HL-60/S4 treated with phorbol 12-myristate 13-acetate at 8.2 ng/mL for 4 days and 3 days (cell line): ENCODE data around the gene GK2.

ENCODE experiments used
- in situ Hi-C: fragments of 300-500 bp; cut with MboI; formaldehyde crosslinking; loops from 2 replicates; pipeline ENCODE4 v1.15.0; 2022; ENCODE audit warnings: low sequenced_read_pairs

The GK2 gene

DNA sequence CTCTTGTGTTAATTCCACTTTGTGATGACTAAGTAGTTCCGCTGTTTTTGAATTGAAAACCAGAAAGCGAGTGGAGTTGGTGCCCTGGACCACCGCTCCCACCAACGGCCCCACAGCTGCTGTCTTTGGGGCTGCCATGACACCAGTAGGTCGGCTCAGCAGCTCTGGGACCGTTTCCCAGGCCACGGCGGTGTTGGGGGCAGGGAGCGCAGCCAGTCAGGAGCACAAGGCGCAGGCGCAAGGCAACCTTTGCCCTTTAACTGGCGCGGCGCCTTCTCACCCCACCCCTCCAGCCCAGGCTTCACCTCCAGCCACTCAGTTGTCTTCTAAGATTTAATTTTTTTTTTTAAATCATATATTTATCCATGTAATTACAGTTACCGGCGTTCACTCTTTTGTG is at the start of gene GK2:
GK2 (minus strand) TSS at position 166 of the 400 bp plus-strand sequence; CDS start at position 138, 28 bp downstream.
- in situ Hi-C loops, result no loop called here

DNA sequence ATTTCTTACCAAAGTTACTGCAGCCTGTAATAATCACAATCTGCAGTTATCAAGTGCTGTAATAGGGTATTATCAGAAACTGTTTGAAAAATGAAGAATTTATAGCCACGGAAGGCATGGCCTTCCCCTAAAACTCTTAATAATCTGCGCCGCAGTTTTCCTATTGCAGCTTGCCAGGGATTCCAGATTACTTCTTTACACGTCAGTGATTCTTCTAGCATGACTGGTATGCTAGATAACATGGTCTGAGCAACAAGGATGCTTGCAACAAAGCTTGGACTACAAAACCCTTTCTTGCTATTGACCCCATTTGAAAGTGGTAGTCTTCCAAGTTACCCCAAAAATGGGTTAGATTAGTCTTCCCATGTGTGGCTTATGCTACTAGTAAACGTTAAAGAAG is 47.2 kb upstream of the GK2 start:
- in situ Hi-C loops, result no loop called here

DNA sequence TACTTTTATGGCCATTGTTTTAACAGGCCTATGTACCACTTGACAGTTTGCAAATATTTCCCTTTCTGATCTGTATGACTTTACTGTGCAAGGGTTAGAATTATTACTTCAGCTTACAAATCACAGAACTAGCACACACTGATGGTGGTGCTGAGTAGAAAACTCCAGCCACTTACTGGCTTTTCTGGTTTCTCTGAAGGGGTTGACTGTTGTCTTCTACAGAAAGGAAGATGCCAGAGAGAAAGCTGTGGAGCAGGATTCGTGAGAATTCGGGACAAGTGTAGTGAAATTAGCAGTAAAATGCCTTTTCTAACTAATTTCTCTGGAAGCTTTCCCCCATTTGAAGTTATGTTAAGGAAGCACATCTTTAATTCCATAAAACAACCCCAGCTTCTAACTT is 46.6 kb upstream of the GK2 start:
- in situ Hi-C loops, result no loop called here

DNA sequence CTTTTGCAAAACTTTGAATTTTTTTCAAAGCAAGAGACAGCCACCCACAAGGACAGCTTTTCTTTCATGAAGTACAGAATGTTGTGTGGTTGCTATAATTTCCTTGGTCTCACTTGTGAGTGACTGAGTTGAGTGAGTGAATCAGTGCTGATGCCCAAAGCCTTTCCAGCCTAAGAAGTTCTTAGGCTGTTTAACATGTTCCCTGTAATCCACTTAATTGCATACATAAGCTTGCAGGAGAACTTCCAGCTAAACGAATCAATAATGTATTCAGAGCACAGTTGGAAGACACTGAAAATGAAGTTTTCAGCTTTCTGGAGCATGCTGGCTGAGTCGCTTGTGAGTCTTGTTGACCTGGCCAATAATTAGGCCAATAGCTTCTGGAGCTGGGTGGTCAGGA is 42.0 kb upstream of the GK2 start:
- in situ Hi-C loops, result no loop called here

DNA sequence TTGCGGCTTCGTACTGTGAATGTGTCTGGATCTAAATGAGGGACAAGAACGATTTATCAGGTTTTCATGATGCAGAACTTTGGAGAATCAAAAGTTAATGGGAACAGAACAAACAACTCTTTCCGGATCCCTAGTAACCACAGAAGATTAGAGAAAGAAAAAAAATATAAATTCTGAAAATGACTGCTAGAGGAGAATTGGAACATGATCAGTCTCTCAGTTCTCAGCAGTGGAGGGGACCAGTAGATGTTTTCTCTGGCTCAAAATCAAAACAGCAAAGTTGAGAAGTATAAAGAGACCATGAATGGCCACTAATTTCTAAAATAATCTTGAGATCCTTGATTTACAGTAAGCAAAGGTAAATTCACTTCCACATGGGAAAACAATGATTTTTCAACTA is 38.1 kb upstream of the GK2 start:
- in situ Hi-C loops, result no loop called here

DNA sequence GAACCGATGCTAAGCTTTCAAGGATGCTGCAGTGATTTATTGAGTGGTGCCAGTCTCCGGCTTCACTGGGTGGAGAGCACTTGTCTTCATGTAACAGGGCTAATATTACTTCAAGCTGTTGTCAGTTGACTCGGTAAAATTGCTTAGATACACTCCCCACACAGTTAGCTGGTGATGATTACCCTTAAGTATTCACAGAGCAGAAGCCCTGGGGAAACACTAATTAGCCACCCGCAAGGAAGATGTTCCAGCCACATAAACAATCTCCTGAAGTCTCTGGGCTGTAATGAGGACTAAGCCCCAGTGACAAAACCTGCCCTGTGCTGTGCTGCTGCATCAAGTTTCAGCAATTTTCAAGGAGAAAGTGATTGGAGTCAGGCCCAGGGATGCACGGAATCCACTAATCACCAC is 37.3 kb upstream of the GK2 start:
- in situ Hi-C loops, result no loop called here

DNA sequence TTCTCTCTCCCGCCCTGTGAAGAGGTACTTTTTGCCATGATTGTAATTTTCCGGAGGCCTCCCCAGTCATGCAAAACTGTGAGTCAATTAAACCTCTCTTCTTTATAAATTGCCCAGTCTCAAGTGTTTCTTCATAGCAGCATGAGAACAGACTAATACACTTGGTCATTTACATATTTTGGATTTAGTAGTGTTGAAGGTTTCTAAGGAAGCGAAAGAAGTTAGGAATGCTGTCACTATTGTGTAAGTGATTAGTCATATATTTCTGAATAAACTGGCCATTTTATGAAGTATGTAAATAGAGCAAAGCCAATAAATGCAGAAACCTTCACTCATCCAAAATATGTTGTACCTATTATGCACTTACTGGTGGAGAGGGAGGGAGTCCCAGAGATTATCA is 34.4 kb upstream of the GK2 start:
- in situ Hi-C loops, result no loop called here

DNA sequence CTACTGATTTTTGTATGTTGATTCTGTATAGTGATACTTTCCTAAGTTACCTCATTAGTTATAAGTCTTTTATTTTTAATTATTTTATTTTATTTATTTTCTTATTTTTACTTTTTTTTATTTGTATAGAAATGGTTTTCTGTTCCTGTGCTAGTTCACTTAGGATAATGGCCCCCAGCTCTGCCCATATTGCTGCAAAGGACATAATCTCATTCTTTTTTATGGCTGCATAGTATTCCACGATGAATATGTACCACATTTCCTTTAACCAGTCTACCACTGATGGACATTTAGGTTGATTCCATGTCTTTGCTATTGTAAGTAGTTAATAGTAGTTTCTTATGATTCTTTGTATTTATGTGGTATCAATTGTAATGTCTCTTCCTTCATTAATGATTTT is 31.5 kb upstream of the GK2 start:
- in situ Hi-C loops, result no loop called here

DNA sequence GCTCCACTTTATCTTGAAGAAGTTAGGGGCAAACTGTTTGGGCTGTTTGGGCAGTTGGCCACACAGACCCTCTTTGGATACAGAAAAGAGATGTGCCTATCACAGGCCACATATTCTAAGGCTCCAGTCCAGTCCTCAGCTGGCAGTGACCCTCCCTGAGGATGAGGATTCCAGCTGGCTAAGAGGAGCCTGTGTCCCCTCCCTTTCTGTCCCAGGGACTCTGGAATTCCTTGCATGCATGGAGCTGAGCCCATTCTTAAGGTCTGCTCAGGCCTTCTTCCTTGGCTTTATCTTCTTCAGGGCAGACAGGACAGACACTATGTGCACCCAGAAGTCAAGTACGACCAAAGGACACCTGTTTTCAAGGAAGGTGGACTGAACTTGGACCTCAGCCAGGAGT is 23.8 kb upstream of the GK2 start:
- in situ Hi-C loops, result no loop called here

DNA sequence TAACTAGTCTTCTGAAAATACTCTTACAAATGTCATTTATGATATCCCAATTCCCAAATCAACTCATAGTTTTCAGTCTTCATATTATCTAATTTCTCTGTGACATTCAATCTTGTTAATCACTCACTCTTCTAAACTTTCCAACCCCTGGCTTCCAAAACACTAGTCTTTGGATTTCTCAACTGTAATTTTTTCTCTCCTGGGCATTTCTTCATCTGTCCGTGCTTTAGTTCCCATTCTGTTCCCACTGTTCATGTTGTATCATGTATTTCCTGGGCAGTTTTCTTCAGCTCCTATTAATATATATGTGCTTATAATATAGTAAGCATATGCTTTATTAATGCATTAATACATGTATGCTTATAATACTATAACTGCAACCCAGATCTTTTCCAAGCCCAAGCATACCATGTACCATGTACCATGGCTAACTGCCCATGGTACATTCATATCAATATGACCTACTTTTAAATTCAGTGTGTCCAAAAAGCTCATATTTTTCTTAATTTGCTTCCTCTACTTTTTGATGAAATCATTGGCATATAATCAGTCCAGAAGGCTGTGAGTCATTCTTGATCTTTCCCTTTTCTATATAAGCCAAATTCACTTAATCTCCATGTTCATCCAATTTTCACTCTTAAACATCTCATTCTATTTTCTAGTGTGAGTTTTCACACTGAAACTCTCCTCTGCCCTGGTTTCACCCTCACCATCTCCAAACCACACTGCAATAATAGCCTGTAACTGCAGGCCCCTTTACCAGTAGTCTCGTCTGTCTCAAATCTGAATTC is 21.3 kb upstream of the GK2 start:
- in situ Hi-C loops, result no loop called here

DNA sequence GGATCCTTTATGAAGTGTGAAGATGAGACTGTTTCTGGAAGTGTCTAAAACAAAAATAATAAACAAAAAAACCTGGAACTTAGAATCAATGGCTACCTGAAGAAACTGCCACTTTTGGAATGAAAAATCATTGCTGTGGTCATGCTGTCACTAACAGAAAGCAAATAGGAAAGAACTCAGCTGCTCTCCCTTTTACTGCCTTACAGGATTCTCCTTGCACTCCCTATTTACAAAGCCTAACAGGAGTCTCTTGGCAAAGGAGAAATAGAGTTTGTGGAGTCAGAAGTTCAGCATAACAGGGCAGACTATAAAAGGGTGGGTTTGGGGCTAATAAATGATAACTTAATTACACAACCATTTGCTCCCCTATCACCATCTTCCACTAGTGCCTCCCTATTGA is 19.0 kb upstream of the GK2 start:
- in situ Hi-C loops, result no loop called here

DNA sequence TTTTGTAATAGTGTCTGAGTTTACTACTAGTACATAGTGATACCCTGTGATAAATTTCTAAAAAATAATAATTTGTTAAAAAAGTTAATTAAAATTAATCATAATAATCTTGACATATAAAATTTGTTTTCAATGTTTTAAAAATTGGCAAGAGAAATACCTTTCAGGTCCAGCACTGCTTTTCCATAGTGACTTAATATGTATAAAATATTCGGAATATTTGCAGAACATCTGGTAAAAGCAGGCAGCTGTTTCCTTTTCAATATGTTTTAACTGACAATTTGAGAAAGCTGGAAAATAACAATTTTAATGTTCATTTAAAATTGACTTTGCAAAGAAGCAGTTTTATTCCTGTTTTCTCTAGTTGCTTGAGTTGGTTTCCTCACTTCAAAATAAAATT is 17.6 kb upstream of the GK2 start:
- in situ Hi-C loops, result no loop called here

DNA sequence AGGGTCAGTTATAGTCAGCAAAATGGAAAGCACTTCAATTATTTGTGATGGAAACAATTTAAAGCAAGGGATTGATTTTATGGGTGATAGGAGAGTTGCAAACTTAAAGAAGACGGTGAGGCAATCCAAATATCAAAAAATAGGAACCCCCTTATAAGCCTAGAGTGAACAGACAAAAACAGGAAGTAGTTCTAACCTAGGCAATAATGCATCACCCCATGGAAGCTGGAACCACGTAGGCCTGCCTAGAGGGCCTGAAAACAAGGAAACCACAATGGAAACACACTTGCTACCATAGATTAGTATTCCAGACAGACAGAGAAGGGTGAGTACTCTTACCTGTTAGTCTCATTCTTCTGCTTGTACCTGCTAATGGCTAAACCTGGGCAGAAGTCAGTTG is 13.5 kb upstream of the GK2 start:
- in situ Hi-C loops, result no loop called here

DNA sequence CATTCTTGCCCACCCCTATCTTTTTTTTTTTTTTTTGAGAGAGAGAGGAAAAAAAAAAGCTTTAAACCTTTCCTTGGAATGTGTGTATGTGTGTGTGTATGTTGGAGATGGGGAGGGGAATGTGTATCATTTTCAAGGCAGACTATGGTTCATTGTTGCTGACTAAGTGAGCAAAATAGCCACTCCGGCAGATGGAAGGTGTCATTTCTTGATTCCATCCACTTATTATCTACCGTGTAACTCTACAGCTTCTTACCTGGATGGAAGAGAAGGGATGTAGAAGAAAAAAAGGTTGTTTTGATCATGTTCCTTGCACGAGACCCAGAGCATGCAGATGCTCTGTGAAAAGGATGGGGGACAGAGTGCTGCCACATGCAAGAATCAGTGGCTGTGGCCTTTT is 5.9 kb upstream of the GK2 start:
- in situ Hi-C loops, result no loop called here

DNA sequence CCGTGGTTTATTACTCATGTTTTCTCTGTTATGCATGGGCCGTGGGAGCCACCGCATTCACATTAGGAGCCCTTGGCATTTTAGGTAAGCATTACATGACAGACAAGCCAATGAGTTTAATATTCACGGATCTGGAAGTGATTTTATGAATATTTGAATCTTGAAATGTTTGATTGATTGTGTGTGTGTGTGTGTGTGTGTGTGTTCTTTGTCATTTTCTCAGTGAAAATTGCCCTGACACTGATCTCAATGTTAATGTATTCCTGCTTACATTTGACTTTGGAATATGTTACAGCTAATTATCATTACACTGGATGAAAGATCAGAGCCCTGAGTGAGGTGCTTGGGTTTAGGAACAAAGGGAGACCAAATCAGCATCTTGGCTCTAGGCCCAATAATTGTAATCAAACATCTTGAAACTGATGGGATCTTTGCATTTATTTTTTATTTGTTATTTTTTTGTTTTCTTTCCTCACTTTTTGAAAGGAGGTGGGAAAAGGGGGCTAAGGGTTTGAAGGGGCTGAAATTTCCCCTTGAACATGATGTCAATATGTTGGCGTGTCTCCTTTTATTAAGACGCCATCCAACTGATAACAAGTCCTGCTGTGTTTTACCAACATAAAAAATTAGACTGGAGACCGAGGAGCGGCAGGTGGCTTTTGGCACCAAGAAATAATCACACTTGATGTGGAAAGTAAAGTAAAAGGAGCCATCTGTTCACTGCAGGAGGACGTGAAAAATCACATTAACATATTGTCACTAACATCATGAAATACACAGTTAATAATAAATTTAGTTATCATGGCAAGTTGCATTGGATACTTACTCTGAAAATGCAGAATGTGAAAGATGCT is 5.2 kb upstream of the GK2 start:
- in situ Hi-C loops, result no loop called here

DNA sequence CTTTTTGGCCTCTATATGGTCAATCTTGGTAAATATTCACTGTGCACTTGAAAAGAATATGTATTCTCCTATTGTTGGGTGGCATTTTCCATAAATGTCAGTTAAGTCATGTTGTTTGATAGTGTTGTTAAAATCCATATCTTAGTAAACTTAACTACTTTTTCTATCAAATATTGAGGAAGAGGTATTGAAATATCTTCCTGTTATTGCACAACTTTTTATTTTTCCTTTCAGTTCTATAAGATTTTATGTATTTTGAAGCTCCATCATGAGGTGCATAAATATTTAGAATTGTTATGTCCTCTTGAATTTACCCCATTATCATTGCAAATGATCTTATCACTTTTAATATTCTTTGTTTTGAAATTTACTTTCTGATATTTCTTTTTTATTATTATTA is 3.4 kb downstream of the GK2 start:
- in situ Hi-C loops, result no loop called here

DNA sequence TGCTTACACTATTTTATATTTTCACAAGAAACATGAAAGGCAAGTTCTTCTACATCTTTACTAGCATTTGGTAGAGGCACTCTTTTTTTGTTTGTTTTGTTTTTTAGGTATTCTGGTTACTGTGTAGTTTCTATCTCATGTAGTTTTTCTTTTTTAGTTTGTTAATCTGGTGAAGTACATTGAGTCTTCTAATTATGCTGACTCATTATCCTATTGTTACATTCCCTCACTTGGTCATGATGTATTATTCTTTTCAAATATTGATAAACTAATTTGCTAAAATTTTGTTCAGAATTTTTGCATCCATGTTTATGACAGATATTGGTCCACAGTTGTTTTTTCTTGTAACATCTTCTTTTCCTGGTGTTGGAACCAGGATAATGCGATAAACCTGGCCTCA is 4.7 kb downstream of the GK2 start:
- in situ Hi-C loops, result no loop called here

DNA sequence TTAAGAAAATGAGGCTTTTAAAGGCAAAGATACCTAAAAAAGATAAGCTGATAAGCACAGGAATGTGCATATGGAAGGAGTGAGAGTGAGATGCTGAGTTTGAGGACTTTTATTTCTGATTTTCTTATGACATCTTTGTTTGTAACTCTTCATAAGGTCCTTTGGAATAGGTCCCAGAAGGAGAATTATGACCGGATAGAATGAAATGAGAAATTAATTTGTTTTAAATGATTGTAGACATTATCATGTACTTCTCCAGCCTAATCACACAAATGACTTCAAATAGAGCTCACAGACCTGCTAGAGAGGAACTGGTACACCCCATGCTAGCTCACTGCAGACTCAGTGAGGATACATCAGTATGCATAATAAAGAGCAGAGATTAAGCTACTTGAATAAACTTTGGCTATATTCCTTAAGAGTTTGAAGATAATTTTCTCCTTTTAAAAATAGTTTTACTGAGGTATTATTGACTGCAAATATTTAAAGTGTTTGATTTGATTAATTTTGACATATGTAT is 5.6 kb downstream of the GK2 start:
- in situ Hi-C loops, result no loop called here

DNA sequence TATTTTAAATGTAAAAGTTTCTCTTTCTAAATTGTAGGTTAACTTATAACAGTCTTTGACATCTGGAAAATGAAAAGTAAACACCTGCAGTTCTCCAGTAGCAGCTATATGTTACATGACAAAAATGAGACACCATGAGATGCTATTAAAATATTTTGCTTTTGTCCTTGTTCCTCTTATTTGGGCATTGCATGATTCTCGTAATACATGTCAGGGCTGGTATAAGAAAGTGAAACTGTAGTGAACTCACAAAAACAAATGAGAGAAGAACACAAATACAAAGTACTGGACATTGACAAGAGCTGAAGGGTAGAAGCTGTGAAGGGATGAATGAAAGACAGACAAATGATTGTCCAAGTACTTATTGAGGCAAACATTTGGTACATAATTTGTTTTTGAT is 9.0 kb downstream of the GK2 start:
- in situ Hi-C loops, result no loop called here

DNA sequence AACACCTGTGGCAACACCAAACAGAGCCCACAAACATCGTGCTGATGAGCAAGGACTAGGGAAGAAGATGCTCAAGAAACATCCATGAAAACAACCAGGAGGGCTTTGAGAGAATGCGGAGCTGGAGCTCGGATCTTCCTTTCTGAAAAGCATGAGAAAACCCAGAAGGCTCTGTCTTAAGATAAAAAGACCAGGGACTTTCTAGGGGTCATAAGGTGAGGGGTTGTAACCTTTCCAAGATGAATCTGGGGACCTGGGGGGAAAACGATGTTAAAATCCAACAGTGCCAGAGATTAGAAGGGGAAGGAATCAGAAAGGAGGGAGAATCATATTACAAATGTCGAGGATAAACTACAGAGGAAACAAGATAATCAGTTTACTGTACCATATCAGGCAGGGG is 10.1 kb downstream of the GK2 start:
- in situ Hi-C loops, result no loop called here

DNA sequence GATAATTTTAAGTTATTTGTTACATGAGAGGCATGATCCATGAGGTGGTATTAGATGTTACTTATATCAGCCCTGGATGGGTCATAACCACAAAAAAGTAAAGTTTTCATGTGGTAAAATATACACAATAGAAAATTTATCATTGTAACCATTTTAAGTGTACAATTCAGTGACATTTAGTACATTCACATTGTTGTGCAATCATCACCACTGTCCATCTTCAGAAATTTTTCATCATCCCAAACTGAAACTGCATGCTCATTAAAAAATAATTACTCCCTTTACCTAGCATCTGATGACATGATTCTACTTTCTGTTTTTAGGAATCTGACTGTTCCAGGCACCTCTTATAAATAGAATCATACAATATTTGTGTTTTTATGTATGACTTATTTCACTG is 11.2 kb downstream of the GK2 start:
- in situ Hi-C loops, result no loop called here

DNA sequence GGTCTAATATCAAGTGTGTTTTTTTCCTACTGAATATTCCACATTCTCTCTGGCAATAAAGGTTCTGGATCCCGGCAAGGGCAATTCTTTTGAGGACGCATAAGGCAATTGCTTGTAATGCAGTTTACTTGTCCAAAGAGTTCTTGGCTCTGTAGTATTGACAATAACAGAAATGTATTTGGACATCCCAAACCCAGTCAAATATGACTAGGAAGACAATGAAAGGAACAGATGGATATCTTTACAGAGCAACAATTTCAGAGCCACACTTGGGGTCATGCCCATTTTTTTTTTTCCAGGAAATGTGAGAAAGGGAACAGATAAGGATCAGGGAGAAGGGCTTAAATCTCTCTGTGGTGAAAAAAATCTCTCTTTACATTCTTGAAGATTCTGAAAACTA is 12.2 kb downstream of the GK2 start:
- in situ Hi-C loops, result no loop called here
